Activated CD8-positive, alpha-beta memory T cell treated with anti-CD3 and anti-CD28 coated beads, Interleukin-2, amount 50 U/mL, for 48 hours (primary cell): ENCODE measurements around the gene C16orf78.

Source experiments
- DNase-seq: peaks from one replicate; pipeline ENCODE4 v3.0.0-alpha.2; 2020

Gene C16orf78

DNA sequence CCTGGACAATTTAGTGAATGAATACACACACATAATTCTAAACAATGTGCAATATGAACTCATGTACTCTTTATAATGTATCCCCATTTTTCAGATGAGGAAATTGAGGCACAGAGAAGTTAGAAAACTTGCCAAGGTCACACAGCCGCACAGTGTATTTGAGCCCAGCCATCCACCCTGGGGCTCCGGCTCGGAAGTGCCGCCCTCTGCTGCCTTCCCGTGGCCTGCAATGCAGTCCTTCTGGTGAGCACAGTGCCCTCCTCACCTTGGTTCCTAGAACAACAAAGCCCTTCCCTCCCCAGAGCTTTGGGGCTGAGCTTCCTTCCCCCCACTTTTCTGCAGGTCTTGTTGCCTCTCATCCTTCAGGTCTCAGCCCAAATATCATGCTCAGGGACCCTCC lies 63.7 kb downstream of the C16orf78 start:
- no peak for DNase-seq

GRCh38 chr16:49439050-49439449 lies 65.4 kb downstream of the C16orf78 start:
- DNase-seq: no peak

GRCh38 chr16:49439676-49440075 lies 66.1 kb downstream of the C16orf78 start:
- no peak for DNase-seq

- no peak for DNase-seq
These were observed 66.8 kb downstream of the C16orf78 start for GRCh38 chr16:49440156-49441065.

- DNase-seq: peak; percentile 75
These were observed 67.8 kb downstream of the C16orf78 start for GRCh38 chr16:49441366-49441780.

DNA sequence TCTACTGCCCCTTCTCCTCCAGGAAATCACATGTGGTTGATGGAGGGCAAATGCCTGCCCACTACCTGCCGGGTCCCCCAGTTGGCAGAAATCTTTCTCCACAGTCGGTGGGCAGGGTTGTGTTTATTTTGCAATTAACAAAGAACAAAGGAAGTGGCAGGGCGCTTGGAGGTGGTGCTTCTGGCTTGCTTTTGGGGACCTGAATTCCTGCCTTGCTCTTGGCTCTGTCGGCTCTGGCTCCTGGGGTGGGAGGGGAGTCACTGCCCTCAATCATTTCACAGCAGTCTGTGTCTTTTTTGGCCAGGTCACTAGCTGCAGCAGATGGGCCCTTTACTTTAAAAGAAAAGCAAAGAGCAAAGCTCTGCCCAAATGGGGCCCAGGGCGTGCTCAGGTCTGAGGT lies 69.2 kb downstream of the C16orf78 start:
- DNase-seq: no peak

DNA sequence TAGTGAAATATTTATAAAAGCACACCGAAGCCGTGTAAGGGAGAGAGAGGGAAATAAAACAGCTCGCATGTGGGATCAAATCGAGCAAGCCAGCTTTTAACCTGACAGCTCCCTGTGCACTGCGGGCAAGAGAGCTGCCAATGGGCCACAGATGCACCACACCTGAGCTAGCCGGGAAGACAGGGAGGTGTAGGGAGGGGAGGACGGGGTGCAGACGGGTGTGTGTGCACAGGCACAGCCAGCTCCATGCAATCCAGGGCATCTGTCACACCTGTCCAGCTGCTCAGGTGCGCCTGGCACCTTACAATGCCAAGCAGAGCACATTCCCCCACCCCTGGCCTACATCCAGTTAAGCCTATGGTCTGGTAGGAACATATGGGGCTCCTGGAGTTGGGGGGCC lies 70.0 kb downstream of the C16orf78 start:
- DNase-seq: no peak

GRCh38 chr16:49446805-49447204 lies 73.2 kb downstream of the C16orf78 start:
- no peak for DNase-seq
